Measurements from ENCODE around the gene OAF.

DNA sequence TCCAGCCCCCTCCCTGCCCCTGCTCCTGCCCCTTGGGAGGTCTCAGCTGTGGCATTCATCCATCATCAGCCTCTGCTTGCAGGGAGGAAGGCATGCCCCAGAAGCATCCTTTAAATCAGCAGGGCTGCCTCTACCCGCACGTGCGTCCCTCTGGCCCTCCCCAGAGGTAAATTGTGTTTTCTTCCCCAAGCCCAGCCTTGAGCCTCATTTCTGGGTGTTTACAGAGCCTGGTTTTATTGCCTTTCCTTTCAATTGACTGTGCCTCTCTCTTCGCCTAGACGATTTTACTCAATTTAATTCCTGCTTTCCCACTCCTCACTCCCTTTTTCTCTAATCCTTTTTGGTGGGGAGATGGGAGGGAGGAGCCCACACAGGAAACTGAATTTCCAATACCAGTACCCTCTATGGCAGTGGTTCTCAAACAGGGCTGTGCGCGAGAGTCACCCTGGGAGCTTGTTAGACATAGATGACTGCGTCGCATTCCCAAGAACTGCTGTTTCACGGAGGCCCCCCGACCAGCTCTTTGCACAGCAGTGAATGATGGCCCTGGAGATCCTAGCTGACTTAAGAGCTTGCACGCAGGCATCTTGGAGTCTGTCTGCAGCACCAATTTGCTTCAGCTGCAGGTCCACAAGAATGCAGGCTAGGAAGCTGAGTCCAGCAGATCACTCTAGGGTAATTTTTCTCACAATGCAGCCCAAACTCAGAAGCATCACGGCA, 15.1 kb upstream of the OAF start:
- TF ChIP-seq, protein P1, sequence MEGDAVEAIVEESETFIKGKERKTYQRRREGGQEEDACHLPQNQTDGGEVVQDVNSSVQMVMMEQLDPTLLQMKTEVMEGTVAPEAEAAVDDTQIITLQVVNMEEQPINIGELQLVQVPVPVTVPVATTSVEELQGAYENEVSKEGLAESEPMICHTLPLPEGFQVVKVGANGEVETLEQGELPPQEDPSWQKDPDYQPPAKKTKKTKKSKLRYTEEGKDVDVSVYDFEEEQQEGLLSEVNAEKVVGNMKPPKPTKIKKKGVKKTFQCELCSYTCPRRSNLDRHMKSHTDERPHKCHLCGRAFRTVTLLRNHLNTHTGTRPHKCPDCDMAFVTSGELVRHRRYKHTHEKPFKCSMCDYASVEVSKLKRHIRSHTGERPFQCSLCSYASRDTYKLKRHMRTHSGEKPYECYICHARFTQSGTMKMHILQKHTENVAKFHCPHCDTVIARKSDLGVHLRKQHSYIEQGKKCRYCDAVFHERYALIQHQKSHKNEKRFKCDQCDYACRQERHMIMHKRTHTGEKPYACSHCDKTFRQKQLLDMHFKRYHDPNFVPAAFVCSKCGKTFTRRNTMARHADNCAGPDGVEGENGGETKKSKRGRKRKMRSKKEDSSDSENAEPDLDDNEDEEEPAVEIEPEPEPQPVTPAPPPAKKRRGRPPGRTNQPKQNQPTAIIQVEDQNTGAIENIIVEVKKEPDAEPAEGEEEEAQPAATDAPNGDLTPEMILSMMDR (IDR thresholded peaks at IDR 0.05; ENCODE audit: borderline replicate concordance, extremely low read depth, low read length, poor library complexity, severe bottlenecking), result no peak
- TF ChIP-seq EZH2 (IDR thresholded peaks at IDR 0.05; ENCODE audit: borderline replicate concordance, low read depth, low read length, severe bottlenecking), result no peak

All from DND-41 (cell line).